GM12875 (cell line): ENCODE results near the gene GRID1.

ENCODE experiments used
- H3K4me3 ChIP-seq: one replicate; pipeline ENCODE4 v1.5.1; 2011; ENCODE audit warnings: low read depth, low read length, control low read depth
- TF ChIP-seq, protein P1 (sequence below): IDR thresholded peaks from 2 replicates; pipeline ENCODE4 v1.5.1; 2011; ENCODE audit warnings: low read depth, mild to moderate bottlenecking, control low read depth, inconsistent platforms, low read length, moderate library complexity, borderline replicate concordance; ENCODE audit not compliant: insufficient read depth

The GRID1 gene

DNA sequence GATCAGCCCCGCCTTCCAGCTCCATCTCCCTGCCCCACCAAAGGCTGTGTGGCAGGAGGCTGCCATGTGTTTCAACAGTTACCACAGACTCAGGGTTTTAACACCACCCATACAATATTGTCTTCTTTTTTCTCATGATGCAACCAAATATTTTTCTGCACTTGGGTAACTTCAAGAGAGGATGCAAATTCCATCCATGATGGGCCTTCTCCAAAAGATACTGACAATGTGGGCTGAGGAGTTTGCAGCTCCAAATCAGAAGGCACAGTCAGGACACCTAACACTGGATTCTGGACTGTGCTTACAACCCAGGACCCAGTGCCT lies 347.9 kb downstream of the GRID1 start:
- no peak overlapping the region for H3K4me3 ChIP-seq
- TF ChIP-seq, protein P1, sequence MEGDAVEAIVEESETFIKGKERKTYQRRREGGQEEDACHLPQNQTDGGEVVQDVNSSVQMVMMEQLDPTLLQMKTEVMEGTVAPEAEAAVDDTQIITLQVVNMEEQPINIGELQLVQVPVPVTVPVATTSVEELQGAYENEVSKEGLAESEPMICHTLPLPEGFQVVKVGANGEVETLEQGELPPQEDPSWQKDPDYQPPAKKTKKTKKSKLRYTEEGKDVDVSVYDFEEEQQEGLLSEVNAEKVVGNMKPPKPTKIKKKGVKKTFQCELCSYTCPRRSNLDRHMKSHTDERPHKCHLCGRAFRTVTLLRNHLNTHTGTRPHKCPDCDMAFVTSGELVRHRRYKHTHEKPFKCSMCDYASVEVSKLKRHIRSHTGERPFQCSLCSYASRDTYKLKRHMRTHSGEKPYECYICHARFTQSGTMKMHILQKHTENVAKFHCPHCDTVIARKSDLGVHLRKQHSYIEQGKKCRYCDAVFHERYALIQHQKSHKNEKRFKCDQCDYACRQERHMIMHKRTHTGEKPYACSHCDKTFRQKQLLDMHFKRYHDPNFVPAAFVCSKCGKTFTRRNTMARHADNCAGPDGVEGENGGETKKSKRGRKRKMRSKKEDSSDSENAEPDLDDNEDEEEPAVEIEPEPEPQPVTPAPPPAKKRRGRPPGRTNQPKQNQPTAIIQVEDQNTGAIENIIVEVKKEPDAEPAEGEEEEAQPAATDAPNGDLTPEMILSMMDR = no peak

DNA sequence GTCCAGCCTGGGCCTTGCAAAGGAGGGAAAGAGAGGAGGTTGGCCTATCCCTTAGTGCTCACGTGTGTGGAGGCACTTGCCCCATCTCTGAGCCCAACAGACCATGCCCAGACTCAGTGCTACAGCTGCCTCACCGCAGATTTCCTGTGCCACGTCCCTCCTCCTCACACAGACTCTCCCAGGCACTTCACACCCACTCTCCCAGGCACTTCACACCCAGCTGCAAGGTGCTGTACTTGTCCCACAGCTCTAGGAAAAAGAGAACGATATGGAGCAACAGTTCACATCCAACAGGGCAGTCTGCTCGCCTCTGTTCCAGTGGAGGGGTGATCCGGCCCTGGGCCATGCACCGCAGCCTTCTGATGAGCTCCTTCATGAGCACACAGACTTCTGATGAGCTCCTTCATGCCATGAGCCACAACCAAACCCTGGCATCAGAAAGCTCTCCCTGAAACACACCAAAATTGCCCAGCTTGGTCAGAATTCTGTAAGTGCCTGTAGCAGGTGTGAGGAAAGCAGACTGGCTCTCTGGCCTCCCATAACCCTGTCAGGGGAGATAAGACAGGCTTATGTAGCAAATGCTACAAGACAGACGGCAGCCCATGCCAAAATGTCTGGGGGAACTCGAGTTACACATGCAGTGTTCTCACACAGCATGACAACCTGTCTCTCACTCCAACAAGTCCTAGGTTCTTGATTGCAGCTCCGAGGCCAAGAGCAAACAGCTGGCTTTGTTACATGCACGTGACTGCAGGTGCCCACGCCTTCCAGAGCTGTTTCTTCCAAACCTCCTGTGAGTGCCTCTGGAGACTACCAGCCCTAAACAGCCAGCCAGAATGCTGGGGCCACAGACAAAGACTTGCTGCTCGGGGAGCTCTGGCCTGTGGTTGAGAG lies 348.5 kb downstream of the GRID1 start:
- TF ChIP-seq, protein P1 = no peak
- H3K4me3 ChIP-seq = no peak overlapping the region

DNA sequence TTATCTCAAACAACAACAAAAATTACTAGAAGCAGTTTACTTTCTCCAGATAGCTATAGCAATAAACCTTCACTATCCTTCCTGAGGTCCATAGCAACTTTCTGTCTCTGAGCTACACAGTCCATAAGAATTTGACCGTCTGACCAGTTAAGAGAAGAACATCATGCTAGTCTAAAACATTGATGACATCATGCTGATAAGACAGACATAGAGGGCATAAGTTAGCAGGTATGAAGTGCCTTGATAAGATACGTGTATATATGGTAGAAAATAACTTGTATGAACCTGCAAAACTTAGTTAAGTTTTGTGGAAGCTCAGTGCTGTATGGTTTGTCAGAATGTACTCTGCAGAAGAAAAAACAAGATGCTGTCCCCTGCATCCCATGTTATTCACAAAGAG lies 353.0 kb downstream of the GRID1 start:
- no peak overlapping the region for H3K4me3 ChIP-seq
- TF ChIP-seq, protein P1 = no peak

DNA sequence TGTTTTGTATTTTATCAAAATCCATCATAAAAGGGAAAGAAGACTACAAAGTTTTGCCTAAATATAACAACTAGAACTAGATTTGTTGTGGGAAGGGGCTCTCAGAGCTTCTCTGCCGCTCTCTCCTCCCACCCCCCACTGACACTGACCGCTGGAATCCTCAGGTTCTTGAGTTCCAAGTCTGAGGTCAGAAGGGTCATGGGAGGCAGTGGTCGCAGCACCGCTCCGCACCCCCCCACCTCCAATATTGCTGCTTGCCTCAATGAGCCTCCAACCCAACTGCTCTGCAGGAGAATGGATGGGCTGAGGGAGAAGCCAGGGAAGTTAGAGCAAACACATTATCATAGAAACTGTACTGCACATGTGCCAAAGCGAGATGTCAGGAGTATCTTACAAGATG lies 359.4 kb downstream of the GRID1 start:
- TF ChIP-seq, protein P1 = no peak
- H3K4me3 ChIP-seq = no peak overlapping the region

DNA sequence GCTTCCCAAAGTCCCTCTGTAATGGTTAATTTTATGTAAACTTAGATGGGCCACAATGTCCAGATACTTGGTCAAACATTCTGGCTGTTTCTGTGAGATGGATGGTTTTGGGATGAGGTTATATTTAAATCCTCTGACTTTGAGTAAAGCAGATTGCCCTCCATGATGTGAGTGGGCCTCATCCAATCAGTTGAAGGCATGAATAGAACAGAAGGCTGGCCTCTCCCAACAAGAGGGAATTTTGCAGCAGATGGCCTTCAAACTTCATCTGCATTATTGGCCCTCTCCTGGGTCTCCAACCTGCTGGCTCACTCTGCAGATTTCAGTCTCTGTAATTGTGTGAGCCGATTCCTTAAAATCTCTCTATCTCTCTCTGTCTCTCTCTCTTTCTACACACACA lies 362.3 kb downstream of the GRID1 start:
- TF ChIP-seq, protein P1 = no peak
- no peak overlapping the region for H3K4me3 ChIP-seq

DNA sequence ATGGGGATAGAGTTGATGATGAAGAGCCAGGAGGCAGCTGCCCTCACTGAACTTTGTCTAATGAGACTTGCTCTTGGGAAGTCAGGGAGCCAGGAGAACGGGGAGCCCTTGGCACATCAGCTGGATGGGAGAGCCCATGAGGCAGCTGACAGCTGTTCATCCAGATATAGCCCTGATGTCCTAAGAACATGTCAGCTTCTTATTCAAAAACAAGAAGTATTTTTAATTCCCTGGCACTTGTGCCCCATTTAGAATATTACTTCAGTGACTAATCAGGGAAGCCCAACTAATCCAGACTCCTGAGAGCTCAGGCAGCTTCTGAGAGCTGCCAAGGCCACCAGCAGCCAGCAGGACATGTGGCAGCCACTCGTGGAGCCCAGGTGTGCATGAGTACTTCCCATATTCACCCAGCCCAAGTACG lies 363.4 kb downstream of the GRID1 start:
- TF ChIP-seq, protein P1 = no peak
- no peak overlapping the region for H3K4me3 ChIP-seq

DNA sequence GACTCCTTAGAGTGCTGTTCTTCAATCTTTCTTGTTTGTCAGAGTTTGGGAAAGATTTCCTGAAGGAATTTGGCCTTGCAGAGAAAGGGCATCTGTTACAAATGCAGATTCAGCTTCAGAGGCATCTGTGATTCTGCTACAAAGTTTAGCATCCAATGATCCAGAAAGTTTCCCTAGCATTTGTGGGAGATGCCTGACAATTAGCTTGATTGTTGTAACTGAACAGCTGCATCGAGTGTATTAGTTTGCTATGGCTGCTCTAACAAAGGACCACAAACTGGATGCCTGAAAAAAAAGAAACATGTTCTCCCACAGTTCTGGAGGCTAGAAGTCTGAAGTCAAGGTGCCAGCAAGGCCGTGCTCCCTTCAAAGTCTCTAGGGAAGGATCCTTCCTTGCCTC lies 365.1 kb downstream of the GRID1 start:
- TF ChIP-seq, protein P1 = no peak

More for the DNA sequence above, 365.1 kb downstream of the GRID1 start:
- H3K4me3 ChIP-seq = no peak overlapping the region
